Testis (tissue), 3 donors: ENCODE measurements around the gene GPC6. TPM values are rescaled to one million over a fixed set of nuclear protein-coding genes. Genes with fewer than 3 reads are reported as not detected.

Source experiments
- DNase-seq: peaks from one replicate; pipeline ENCODE4 v3.0.0-alpha.2; 2019
- H3K27ac ChIP-seq, 2 donors: fragments of 200-600 bp; sonication (generic); one replicate each; pipeline ENCODE4 v1.5.1; 2019
- H3K27me3 ChIP-seq: fragments of 200-600 bp; sonication (generic); one replicate; pipeline ENCODE4 v1.5.1; 2019
- H3K36me3 ChIP-seq: fragments of 200-600 bp; sonication (generic); one replicate; pipeline ENCODE4 v1.5.1; 2017; ENCODE audit warnings: low read depth; ENCODE audit errors: missing control alignments
- H3K4me1 ChIP-seq: fragments of 200-600 bp; sonication (generic); one replicate; pipeline ENCODE4 v1.5.1; 2019
- H3K4me3 ChIP-seq, 2 donors: fragments of 200-600 bp; sonication (generic); one replicate each; pipeline ENCODE4 v1.5.1; 2017 to 2019
- H3K9me3 ChIP-seq: fragments of 200-600 bp; sonication (generic); one replicate; pipeline ENCODE4 v1.5.1; 2017
- CTCF ChIP-seq, 3 experiments: fragments of 450-650 bp in 2 of 3; fragments of 200-600 bp in 1 of 3; sonication (generic) in 1 of 3; IDR thresholded peaks; one replicate each; pipeline ENCODE4 v1.5.1; 2016 to 2019; ENCODE audit warnings: antibody characterized with exemption in 3 of 3, mild to moderate bottlenecking in 2 of 3, moderate library complexity in 1 of 3
- POLR2A ChIP-seq: fragments of 450-650 bp; IDR thresholded peaks from one replicate; pipeline ENCODE4 v1.6.1; 2017; ENCODE audit warnings: antibody characterized with exemption, mild to moderate bottlenecking, moderate library complexity
- WGBS, 2 donors: methylation state at CpG; one replicate each; pipeline ENCODE4 v1.1.5; 2018; 5-methylcytosine and 5-hydroxymethylcytosine counted together
- intact Hi-C: fragments of 100-400 bp; cut with DNase I; formaldehyde crosslinking; loops from one replicate; pipeline ENCODE4 v1.15.1; 2023; ENCODE audit warnings: low total_unique reads
- polyA plus RNA-seq: library from polyadenylated mRNA; stranded (reverse); fragments of 350-450 nt; fragmentation: Illumina TruSeq; extraction: RNeasy Lipid Tissue Mini Kit (QIAGEN cat#74804); gene quantifications from one replicate; pipeline ENCODE4 v1.2.3, GENCODE V29; 2014; ENCODE audit warnings: low read depth, low replicate concordance; ENCODE audit not compliant: insufficient read depth
- total RNA-seq, 2 donors: library from RNA; depleted of rRNA; stranded (reverse); fragments of >200 nt; gene quantifications; one replicate each; pipeline ENCODE4 v1.2.3, GENCODE V29; 2016

Gene GPC6
- total and polyA plus RNA-seq, 3 donors from 2014 or later = 2.2 to 6.9 (median 4.3) TPM

- no peaks in the 10 kb centered on the region for H3K4me1 ChIP-seq
- H3K4me3 ChIP-seq = no peak overlapping the region
- no peaks in the 10 kb centered on the region for H3K36me3 ChIP-seq
- no peak for DNase-seq
- H3K27me3 ChIP-seq = no peaks in the 10 kb centered on the region
- no peaks in the 10 kb centered on the region for H3K9me3 ChIP-seq
- intact Hi-C loops = no loop called here
- H3K27ac ChIP-seq = no peak overlapping the region
- TF ChIP-seq CTCF (IDR thresholded peaks at IDR 0.05) (no peak), POLR2A (no peak)
- WGBS, 2 donors = 91 to 94% methylated on average over 4 of the region's 4 CpGs
Observed at GRCh38 chr13:94009701-94010100, 783.1 kb downstream of the GPC6 start.

- Histone ChIP-seq H3K36me3 (no peaks in the 10 kb centered on the region), H3K27me3 (no peaks in the 10 kb centered on the region), H3K9me3 (no peaks in the 10 kb centered on the region), H3K4me3 (no peak overlapping the region), H3K27ac (no peak overlapping the region), H3K4me1 (no peaks in the 10 kb centered on the region)
- 58 to 70% methylated on average over 2 of the region's 2 CpGs for whole genome bisulfite sequencing, 2 donors
- no peak for DNase-seq
- intact Hi-C loops = no loop called here
- no peak for TF ChIP-seq CTCF (IDR thresholded peaks at IDR 0.05)
Observed at GRCh38 chr13:94014461-94014860, 787.9 kb downstream of the GPC6 start.

DNA sequence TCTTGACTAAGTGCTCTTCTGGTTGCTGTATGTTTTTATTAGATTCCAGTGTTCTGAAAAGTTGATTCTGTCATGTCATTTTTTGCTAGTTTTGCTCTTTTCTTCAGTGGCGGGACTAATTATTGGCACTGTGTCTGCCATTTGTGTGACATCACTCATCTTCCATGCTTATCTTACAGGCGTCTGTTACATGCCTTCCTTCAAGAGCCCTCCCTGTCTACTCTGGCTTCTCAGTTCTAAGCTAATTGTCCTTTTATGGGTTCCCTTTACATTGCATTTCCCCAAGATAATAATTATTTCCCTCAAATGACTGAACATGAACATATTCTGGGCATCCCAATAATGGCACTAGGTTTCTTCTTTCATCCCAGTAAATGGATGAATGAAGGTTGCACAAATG lies 793.8 kb downstream of the GPC6 start:
- Histone ChIP-seq H3K4me3 (no peak overlapping the region), H3K36me3 (no peaks in the 10 kb centered on the region), H3K27ac (no peak overlapping the region), H3K27me3 (no peaks in the 10 kb centered on the region), H3K9me3 (no peaks in the 10 kb centered on the region), H3K4me1 (no peaks in the 10 kb centered on the region)
- 80 to 82% methylated on average over 2 of the region's 2 CpGs for WGBS, 2 donors
- no peak for TF ChIP-seq CTCF (IDR thresholded peaks at IDR 0.05)
- TF ChIP-seq POLR2A = no peak
- intact Hi-C loops = no loop called here
- DNase-seq = no peak

GRCh38 chr13:94020833-94021232 lies 794.2 kb downstream of the GPC6 start:
- TF ChIP-seq POLR2A (no peak), CTCF (IDR thresholded peaks at IDR 0.05) (no peak)
- Histone ChIP-seq H3K9me3 (no peaks in the 10 kb centered on the region), H3K36me3 (no peaks in the 10 kb centered on the region), H3K27ac (no peak overlapping the region), H3K4me1 (no peaks in the 10 kb centered on the region), H3K27me3 (no peaks in the 10 kb centered on the region), H3K4me3 (no peak overlapping the region)
- no peak for DNase-seq
- intact Hi-C loops = no loop called here

GRCh38 chr13:94028234-94028633 lies 801.6 kb downstream of the GPC6 start:
- Histone ChIP-seq H3K27me3 (no peaks in the 10 kb centered on the region), H3K4me3 (no peak overlapping the region), H3K4me1 (no peaks in the 10 kb centered on the region), H3K9me3 (no peaks in the 10 kb centered on the region), H3K27ac (no peak overlapping the region), H3K36me3 (no peaks in the 10 kb centered on the region)
- intact Hi-C loops = no loop called here
- TF ChIP-seq CTCF (IDR thresholded peaks at IDR 0.05) (no peak), POLR2A (no peak)
- DNase-seq = no peak
- WGBS, 2 donors = 87 to 92% methylated on average over 2 of the region's 2 CpGs
